Measurements from ENCODE around the gene FMR1. TPM values are rescaled to one million over a fixed set of nuclear protein-coding genes. Genes with fewer than 3 reads are reported as not detected.

FMR1 gene
- total RNA-seq, 1 experiment from 2014 or later, result 18.4 TPM

GRCh38 chrX:147912093-147912801 is 528 bp downstream of the FMR1 start:
- in situ Hi-C loops (cut with HindIII; ENCODE audit: low sequenced_read_pairs), result no loop called here
- peak; percentile 33 for DNase-seq (ENCODE audit: low spot score)

GRCh38 chrX:147913570-147913969 is 1.9 kb downstream of the FMR1 start:
- no peak for DNase-seq (ENCODE audit: low spot score)
- in situ Hi-C loops (cut with HindIII; ENCODE audit: low sequenced_read_pairs), result no loop called here

GRCh38 chrX:147914591-147914990 is 2.9 kb downstream of the FMR1 start:
- in situ Hi-C loops (cut with HindIII; ENCODE audit: low sequenced_read_pairs), result no loop called here
- DNase-seq (ENCODE audit: low spot score), result no peak

GRCh38 chrX:147916375-147916968 is 4.8 kb downstream of the FMR1 start:
- in situ Hi-C loops (cut with HindIII; ENCODE audit: low sequenced_read_pairs), result no loop called here

GRCh38 chrX:147917700-147918695 is 6.3 kb downstream of the FMR1 start:
- DNase-seq (ENCODE audit: low spot score), result no peak
- in situ Hi-C loops (cut with HindIII; ENCODE audit: low sequenced_read_pairs), result no loop called here

More at GRCh38 chrX:147916375-147916968, 4.8 kb downstream of the FMR1 start:
- no peak for DNase-seq (ENCODE audit: low spot score)

- no peak for DNase-seq (ENCODE audit: low spot score)
- in situ Hi-C loops (cut with HindIII; ENCODE audit: low sequenced_read_pairs), result no loop called here
Measured at GRCh38 chrX:147920161-147920666, 8.5 kb downstream of the FMR1 start.

GRCh38 chrX:147923605-147924004 is 11.9 kb downstream of the FMR1 start:
- in situ Hi-C loops (cut with HindIII; ENCODE audit: low sequenced_read_pairs), result no loop called here
- DNase-seq (ENCODE audit: low spot score), result no peak

- in situ Hi-C loops (cut with HindIII; ENCODE audit: low sequenced_read_pairs), result no loop called here
Measured at GRCh38 chrX:147927256-147927655, 15.5 kb downstream of the FMR1 start.

GRCh38 chrX:147933815-147934214 is 22.1 kb downstream of the FMR1 start:
- in situ Hi-C loops (cut with HindIII; ENCODE audit: low sequenced_read_pairs), result no loop called here

More at GRCh38 chrX:147927256-147927655, 15.5 kb downstream of the FMR1 start:
- no peak for DNase-seq (ENCODE audit: low spot score)

GRCh38 chrX:147935156-147935758 is 23.5 kb downstream of the FMR1 start:
- in situ Hi-C loops (cut with HindIII; ENCODE audit: low sequenced_read_pairs), result no loop called here
- DNase-seq (ENCODE audit: low spot score), result no peak

More at GRCh38 chrX:147933815-147934214, 22.1 kb downstream of the FMR1 start:
- DNase-seq (ENCODE audit: low spot score), result no peak

- no peak for DNase-seq (ENCODE audit: low spot score)
- in situ Hi-C loops (cut with HindIII; ENCODE audit: low sequenced_read_pairs), result no loop called here
Measured at GRCh38 chrX:147945286-147945685, 33.6 kb downstream of the FMR1 start.

GRCh38 chrX:147948531-147948930 is 36.8 kb downstream of the FMR1 start:
- in situ Hi-C loops (cut with HindIII; ENCODE audit: low sequenced_read_pairs), result no loop called here
- DNase-seq (ENCODE audit: low spot score), result no peak

GRCh38 chrX:147950352-147950751 is 38.6 kb downstream of the FMR1 start:
- in situ Hi-C loops (cut with HindIII; ENCODE audit: low sequenced_read_pairs), result no loop called here
- no peak for DNase-seq (ENCODE audit: low spot score)

- in situ Hi-C loops (cut with HindIII; ENCODE audit: low sequenced_read_pairs), result no loop called here
- peak; percentile 3 for DNase-seq (ENCODE audit: low spot score)
Measured at GRCh38 chrX:147953976-147954375, 42.3 kb downstream of the FMR1 start.

- no peak for DNase-seq (ENCODE audit: low spot score)
- in situ Hi-C loops (cut with HindIII; ENCODE audit: low sequenced_read_pairs), result no loop called here
Measured at GRCh38 chrX:147957291-147957690, 45.6 kb downstream of the FMR1 start.

GRCh38 chrX:147958291-147958690 is 46.6 kb downstream of the FMR1 start:
- in situ Hi-C loops (cut with HindIII; ENCODE audit: low sequenced_read_pairs), result no loop called here
- no peak for DNase-seq (ENCODE audit: low spot score)

- in situ Hi-C loops (cut with HindIII; ENCODE audit: low sequenced_read_pairs), result no loop called here
- no peak for DNase-seq (ENCODE audit: low spot score)
Measured at GRCh38 chrX:147960722-147961121, 49.0 kb downstream of the FMR1 start.

- in situ Hi-C loops (cut with HindIII; ENCODE audit: low sequenced_read_pairs), result no loop called here
- no peak for DNase-seq (ENCODE audit: low spot score)
Measured at GRCh38 chrX:147962476-147962875, 50.8 kb downstream of the FMR1 start.

- no peak for DNase-seq (ENCODE audit: low spot score)
- in situ Hi-C loops (cut with HindIII; ENCODE audit: low sequenced_read_pairs), result no loop called here
Measured at GRCh38 chrX:147978931-147979330, 67.2 kb downstream of the FMR1 start.

All from G401 (cell line).